PC-9 (cell line): ENCODE results near the gene SLC22A13. TPM values are rescaled to one million over a fixed set of nuclear protein-coding genes. Genes with fewer than 3 reads are reported as not detected.

Source experiments
- BruUV-seq: library from RNA; stranded (reverse); fragments of 400-500 nt; replicated peaks from 2 replicates; lab custom pipeline; 2021; lab: Mats Ljungman, UMichigan
- CTCF ChIA-PET: fragments of 300-600 bp; sonication (Branson Sonifier 250); formaldehyde crosslinking; loops from one replicate; lab custom pipeline; 2022; ENCODE audit warnings: antibody characterized with exemption; lab: Charles Lee
- POLR2A ChIA-PET: fragments of 300-600 bp; sonication (Branson Sonifier 250); formaldehyde crosslinking; loops from one replicate; lab custom pipeline; 2022; ENCODE audit warnings: antibody characterized with exemption; ENCODE audit not compliant: unreplicated experiment; lab: Charles Lee
- DNase-seq, 2 experiments: peaks; one replicate each; pipeline versions ENCODE4 v3.0.0 to v3.0.0-alpha.2; 2015 to 2022; ENCODE audit warnings: mixed read lengths in 1 of 2
- H2AFZ ChIP-seq: fragments of 200-600 bp; sonication (generic); 2 replicates; pipeline ENCODE4 v1.8.1; 2017; ENCODE audit warnings: antibody characterized with exemption
- H3F3A ChIP-seq: fragments of 200-600 bp; sonication (generic); 2 replicates; pipeline ENCODE4 v1.8.1; 2017; ENCODE audit warnings: antibody characterized with exemption, mild to moderate bottlenecking, low read depth; ENCODE audit not compliant: insufficient read depth
- H3K27ac ChIP-seq: fragments of 200-600 bp; sonication (generic); 2 replicates; pipeline ENCODE4 v1.6.1; 2016; ENCODE audit warnings: mixed run types
- H3K27me3 ChIP-seq: fragments of 200-600 bp; sonication (generic); 2 replicates; pipeline ENCODE4 v1.6.1; 2016; ENCODE audit warnings: low read depth, mixed run types; ENCODE audit not compliant: insufficient read depth
- H3K36me3 ChIP-seq: fragments of 200-600 bp; sonication (generic); 2 replicates; pipeline ENCODE4 v1.6.1; 2016; ENCODE audit warnings: low read depth, mixed run types
- H3K4me1 ChIP-seq: fragments of 200-600 bp; sonication (generic); replicated peaks from 2 replicates; pipeline ENCODE4 v1.6.1; 2016; ENCODE audit warnings: mixed run types; ENCODE audit not compliant: insufficient read depth
- H3K4me2 ChIP-seq: fragments of 200-600 bp; sonication (generic); 2 replicates; pipeline ENCODE4 v1.6.1; 2017; ENCODE audit warnings: mixed run types
- H3K4me3 ChIP-seq: fragments of 200-600 bp; sonication (generic); 2 replicates; pipeline ENCODE4 v1.6.1; 2016; ENCODE audit warnings: mixed run types
- H3K79me2 ChIP-seq: fragments of 200-600 bp; sonication (generic); 2 replicates; pipeline ENCODE4 v1.6.1; 2017; ENCODE audit warnings: low read depth, mixed run types
- H3K9me2 ChIP-seq: fragments of 200-600 bp; sonication (generic); 2 replicates; pipeline ENCODE4 v1.8.1; 2017; ENCODE audit warnings: mild to moderate bottlenecking; ENCODE audit not compliant: insufficient read depth
- H3K9me3 ChIP-seq: fragments of 200-600 bp; sonication (generic); 2 replicates; pipeline ENCODE4 v1.8.1; 2016; ENCODE audit warnings: low read depth; ENCODE audit not compliant: insufficient read depth
- H4K20me1 ChIP-seq: fragments of 200-600 bp; sonication (generic); 2 replicates; pipeline ENCODE4 v1.8.1; 2017; ENCODE audit not compliant: insufficient read depth
- EZH2 ChIP-seq: fragments of 200-600 bp; sonication (generic); IDR thresholded peaks from 2 replicates; pipeline ENCODE4 v1.8.0; 2017; ENCODE audit warnings: antibody characterized with exemption, low read depth
- intact Hi-C: fragments of 100-400 bp; cut with micrococcal nuclease; formaldehyde crosslinking; loops from one replicate; pipeline ENCODE4 v1.10.0; 2022; ENCODE audit not compliant: unreplicated experiment
- total RNA-seq: library from RNA; stranded (reverse); gene quantifications from 2 replicates; pipeline ENCODE4 v1.2.3, GENCODE V29; 2021
- TF ChIP-seq, protein P1 (sequence below): fragments of 200-600 bp; sonication (generic); conservative IDR thresholded peaks from 2 replicates; pipeline ENCODE4 v1.6.1; 2017; ENCODE audit warnings: mixed run types, antibody characterized with exemption, mild to moderate bottlenecking, moderate library complexity

Gene SLC22A13
- total RNA-seq, 1 experiment from 2014 or later = 0.44 TPM

DNA sequence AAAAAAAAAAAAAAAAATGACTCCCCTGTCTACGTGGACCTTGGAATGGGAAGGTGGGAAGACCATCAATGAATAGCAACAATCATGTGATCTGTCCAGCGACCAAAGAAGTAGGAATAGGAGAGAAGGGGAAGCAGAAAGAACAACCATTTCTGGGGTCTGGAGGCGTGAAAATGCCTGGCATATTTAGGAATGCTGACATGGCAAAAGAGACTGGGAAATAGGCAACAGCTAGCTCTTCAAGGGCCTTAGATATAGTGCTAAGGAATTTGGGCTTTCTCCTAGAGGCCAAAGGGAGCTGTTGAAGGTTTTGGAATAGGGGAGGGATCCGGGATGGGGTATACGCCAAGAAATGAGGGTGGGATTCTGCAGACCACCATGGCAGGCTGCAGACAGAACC is 5.9 kb downstream of the SLC22A13 start:
- POLR2A ChIA-PET = no interaction called here
- BruUV-seq = no TSS peak

DNA sequence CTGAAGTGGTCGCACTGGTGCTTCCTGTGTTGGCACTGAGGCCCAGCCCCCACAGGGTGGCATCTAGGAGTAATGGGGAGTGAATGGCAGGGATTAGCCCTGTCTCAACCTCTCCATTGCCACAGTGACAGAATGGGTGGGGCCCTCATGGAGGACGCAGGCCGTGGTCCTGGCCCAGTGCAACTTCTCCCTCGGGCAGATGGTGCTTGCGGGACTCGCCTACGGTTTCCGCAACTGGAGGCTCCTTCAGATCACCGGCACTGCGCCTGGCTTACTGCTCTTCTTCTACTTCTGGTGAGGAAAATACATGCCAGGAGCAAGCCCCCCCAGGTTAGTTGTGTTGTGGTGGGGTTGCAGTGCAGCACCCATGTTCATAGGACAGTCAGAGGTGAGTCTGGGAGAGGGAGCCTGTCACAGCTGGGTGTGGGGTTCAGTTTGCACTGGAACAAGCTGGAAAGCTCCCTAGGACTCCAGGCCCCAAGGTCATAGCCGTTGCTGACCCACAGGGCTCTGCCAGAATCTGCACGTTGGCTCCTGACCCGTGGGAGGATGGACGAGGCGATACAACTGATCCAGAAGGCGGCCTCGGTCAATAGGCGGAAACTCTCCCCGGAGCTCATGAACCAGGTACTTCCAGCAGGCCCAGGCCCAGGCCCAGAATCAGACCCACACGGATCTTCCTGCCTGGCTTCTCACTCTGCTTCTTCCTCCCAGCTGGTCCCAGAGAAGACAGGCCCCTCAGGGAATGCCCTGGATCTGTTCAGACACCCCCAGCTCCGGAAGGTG is 9.4 kb downstream of the SLC22A13 start:
- ChIA-PET POLR2A (no interaction called here), CTCF (no interaction called here)
- Histone ChIP-seq H4K20me1 (no peaks in the 10 kb centered on the region), H3K9me2 (no peaks in the 10 kb centered on the region), H3K4me3 (no peak overlapping the region), H3K4me1 (no peaks in the 10 kb centered on the region), H3K27ac (no peak overlapping the region), H3K27me3 (no peaks in the 10 kb centered on the region), H3K79me2 (no peaks in the 10 kb centered on the region), H3K36me3 (no peaks in the 10 kb centered on the region), H3F3A (no peaks in the 10 kb centered on the region), H3K9me3 (no peaks in the 10 kb centered on the region), H2AFZ (no peak overlapping the region), H3K4me2 (no peak overlapping the region)
- no TSS peak for BruUV-seq
- DNase-seq = no peak
- TF ChIP-seq EZH2 = no peak
- TF ChIP-seq, protein P1, sequence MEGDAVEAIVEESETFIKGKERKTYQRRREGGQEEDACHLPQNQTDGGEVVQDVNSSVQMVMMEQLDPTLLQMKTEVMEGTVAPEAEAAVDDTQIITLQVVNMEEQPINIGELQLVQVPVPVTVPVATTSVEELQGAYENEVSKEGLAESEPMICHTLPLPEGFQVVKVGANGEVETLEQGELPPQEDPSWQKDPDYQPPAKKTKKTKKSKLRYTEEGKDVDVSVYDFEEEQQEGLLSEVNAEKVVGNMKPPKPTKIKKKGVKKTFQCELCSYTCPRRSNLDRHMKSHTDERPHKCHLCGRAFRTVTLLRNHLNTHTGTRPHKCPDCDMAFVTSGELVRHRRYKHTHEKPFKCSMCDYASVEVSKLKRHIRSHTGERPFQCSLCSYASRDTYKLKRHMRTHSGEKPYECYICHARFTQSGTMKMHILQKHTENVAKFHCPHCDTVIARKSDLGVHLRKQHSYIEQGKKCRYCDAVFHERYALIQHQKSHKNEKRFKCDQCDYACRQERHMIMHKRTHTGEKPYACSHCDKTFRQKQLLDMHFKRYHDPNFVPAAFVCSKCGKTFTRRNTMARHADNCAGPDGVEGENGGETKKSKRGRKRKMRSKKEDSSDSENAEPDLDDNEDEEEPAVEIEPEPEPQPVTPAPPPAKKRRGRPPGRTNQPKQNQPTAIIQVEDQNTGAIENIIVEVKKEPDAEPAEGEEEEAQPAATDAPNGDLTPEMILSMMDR = no peak
- intact Hi-C loops = no loop called here

More for the DNA sequence above, 5.9 kb downstream of the SLC22A13 start:
- Histone ChIP-seq H3K79me2 (no peaks in the 10 kb centered on the region), H3F3A (no peaks in the 10 kb centered on the region), H4K20me1 (no peaks in the 10 kb centered on the region), H3K4me2 (no peak overlapping the region), H3K4me1 (no peaks in the 10 kb centered on the region), H3K27ac (no peak overlapping the region), H3K9me3 (no peaks in the 10 kb centered on the region), H3K27me3 (no peaks in the 10 kb centered on the region), H3K4me3 (no peak overlapping the region), H3K36me3 (no peaks in the 10 kb centered on the region), H3K9me2 (no peaks in the 10 kb centered on the region), H2AFZ (no peak overlapping the region)
- no peak for DNase-seq
- CTCF ChIA-PET = no interaction called here
- TF ChIP-seq, protein P1 = no peak
- TF ChIP-seq EZH2 = no peak
- intact Hi-C loops = no loop called here

DNA sequence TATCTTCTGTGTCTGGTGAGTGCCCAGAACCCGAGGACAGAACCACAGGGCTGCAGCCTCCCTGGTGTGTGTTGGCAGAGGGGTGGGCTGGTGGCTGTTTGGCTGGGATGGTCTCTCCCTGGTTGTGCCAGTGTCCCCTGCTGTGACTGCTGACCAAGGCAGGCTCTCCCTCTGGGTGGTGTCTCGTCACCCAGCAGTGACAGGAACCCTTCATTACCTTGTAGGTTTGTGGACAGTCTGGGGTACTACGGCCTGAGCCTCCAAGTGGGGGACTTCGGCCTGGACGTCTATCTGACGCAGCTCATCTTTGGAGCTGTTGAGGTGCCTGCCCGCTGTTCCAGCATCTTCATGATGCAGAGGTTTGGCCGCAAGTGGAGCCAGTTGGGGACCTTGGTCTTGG is 10.0 kb downstream of the SLC22A13 start:
- intact Hi-C loops = no loop called here

More for the DNA sequence above, 10.0 kb downstream of the SLC22A13 start:
- POLR2A ChIA-PET = no interaction called here
- BruUV-seq = no TSS peak
- no peaks in the 10 kb centered on the region for H3K79me2 ChIP-seq
- H3K4me2 ChIP-seq = no peak overlapping the region
- CTCF ChIA-PET = no interaction called here
- H2AFZ ChIP-seq = no peak overlapping the region
- H3K27ac ChIP-seq = no peak overlapping the region
- no peaks in the 10 kb centered on the region for H3K27me3 ChIP-seq
- DNase-seq = no peak
- H4K20me1 ChIP-seq = no peaks in the 10 kb centered on the region
- no peaks in the 10 kb centered on the region for H3F3A ChIP-seq
- no peaks in the 10 kb centered on the region for H3K9me3 ChIP-seq
- no peaks in the 10 kb centered on the region for H3K9me2 ChIP-seq
- H3K4me1 ChIP-seq = no peaks in the 10 kb centered on the region
- H3K4me3 ChIP-seq = no peak overlapping the region
- no peaks in the 10 kb centered on the region for H3K36me3 ChIP-seq
- TF ChIP-seq, protein P1 = no peak
- TF ChIP-seq EZH2 = no peak
